Osteoblast (primary cell): Measurements from ENCODE around the gene TMEM18. TPM values are rescaled to one million over a fixed set of nuclear protein-coding genes. Genes with fewer than 3 reads are reported as not detected.
A peak's percentile ranks its signal among the peaks of the same experiment; 100 is the strongest.

ENCODE experiments used
- DNase-seq: peaks from one replicate; pipeline ENCODE4 v3.0.0; 2011; ENCODE audit warnings: low spot score, mixed read lengths; ENCODE audit not compliant: insufficient read length; ENCODE audit errors: missing footprints
- H2AFZ ChIP-seq: 2 replicates; pipeline ENCODE4 v1.6.0; 2011; ENCODE audit warnings: mild to moderate bottlenecking, low read length
- H3K27ac ChIP-seq: 2 replicates; pipeline ENCODE4 v1.5.1; 2011; ENCODE audit warnings: mild to moderate bottlenecking, low read depth, low read length, moderate library complexity
- H3K27me3 ChIP-seq: 2 replicates; pipeline ENCODE4 v1.6.0; 2012; ENCODE audit warnings: mild to moderate bottlenecking, control low read depth, inconsistent platforms, low read length, moderate library complexity; ENCODE audit not compliant: insufficient read depth
- H3K36me3 ChIP-seq: 2 replicates; pipeline ENCODE4 v1.5.1; 2011; ENCODE audit warnings: mild to moderate bottlenecking, low read length, control low read depth, moderate library complexity; ENCODE audit not compliant: insufficient read depth
- H3K4me1 ChIP-seq: 2 replicates; pipeline ENCODE4 v1.5.1; 2011; ENCODE audit warnings: mild to moderate bottlenecking, low read length, control low read depth, moderate library complexity; ENCODE audit not compliant: insufficient read depth
- H3K4me2 ChIP-seq: 2 replicates; pipeline ENCODE4 v1.6.0; 2011; ENCODE audit warnings: mild to moderate bottlenecking, low read length; ENCODE audit not compliant: insufficient read depth
- H3K4me3 ChIP-seq: fragments of 200-600 bp; sonication (generic); 3 replicates; pipeline ENCODE4 v1.5.1; 2012; ENCODE audit warnings: mild to moderate bottlenecking, low read length, inconsistent platforms; ENCODE audit not compliant: insufficient read depth
- H3K79me2 ChIP-seq: 2 replicates; pipeline ENCODE4 v1.6.0; 2012; ENCODE audit warnings: mild to moderate bottlenecking, low read length, control low read depth, inconsistent platforms; ENCODE audit not compliant: insufficient read depth
- H3K9me3 ChIP-seq: 2 replicates; pipeline ENCODE4 v1.5.1; 2011; ENCODE audit warnings: low read depth, low read length, control low read depth
- H4K20me1 ChIP-seq: 2 replicates; pipeline ENCODE4 v1.6.0; 2012; ENCODE audit warnings: mild to moderate bottlenecking, low read length, control low read depth; ENCODE audit not compliant: insufficient read depth
- CTCF ChIP-seq: IDR thresholded peaks from 2 replicates; pipeline ENCODE4 v1.5.1; 2011; ENCODE audit warnings: mild to moderate bottlenecking, low read depth, low read length, moderate library complexity; ENCODE audit errors: extremely low read depth
- total RNA-seq: library from RNA; depleted of rRNA; stranded (reverse); fragments of >200 nt; gene quantifications from 2 replicates; pipeline ENCODE4 v1.2.3, GENCODE V29; 2012

The TMEM18 gene
- total RNA-seq, 1 donor, result 15.9 TPM

DNA sequence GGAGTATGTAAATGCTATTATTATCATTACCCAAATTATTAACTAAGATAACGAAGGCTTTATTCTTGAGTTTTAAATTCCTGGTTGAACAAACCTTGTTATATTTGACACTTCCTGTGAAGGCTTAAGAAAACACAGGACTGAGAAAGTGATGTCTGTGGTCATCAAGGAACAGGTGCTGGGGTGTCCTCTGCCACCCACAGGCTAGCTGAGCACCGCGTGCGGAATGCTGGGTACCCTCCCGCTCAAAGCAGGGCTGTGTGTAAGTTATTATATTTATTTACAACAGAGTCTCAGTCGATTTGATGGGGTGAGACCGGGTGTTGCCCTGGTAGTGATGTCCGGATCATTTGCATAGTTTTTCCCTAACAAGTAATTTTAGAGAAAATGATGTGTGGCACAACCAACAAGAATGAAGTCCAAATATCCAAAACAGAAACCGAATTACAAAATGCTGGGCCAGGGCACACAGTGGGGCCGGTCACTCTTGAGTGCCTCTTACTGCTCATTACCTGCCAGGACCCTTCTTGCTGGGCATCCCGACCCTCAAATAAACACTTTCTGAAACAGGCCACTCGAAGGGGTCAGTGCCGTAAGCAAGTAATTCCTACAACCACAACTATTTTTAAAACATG, 49.2 kb downstream of the TMEM18 start:
- no peak overlapping the region for H2AFZ ChIP-seq
- no peaks in the 10 kb centered on the region for H4K20me1 ChIP-seq
- H3K27me3 ChIP-seq, result no peaks in the 10 kb centered on the region
- H3K9me3 ChIP-seq, result no peaks in the 10 kb centered on the region
- no peak for DNase-seq
- H3K79me2 ChIP-seq, result no peaks in the 10 kb centered on the region
- H3K36me3 ChIP-seq, result no peaks in the 10 kb centered on the region
- no peaks in the 10 kb centered on the region for H3K4me1 ChIP-seq
- H3K27ac ChIP-seq, result no peak overlapping the region
- TF ChIP-seq CTCF, result no peak
- H3K4me3 ChIP-seq, result no peak overlapping the region
- no peak overlapping the region for H3K4me2 ChIP-seq

GRCh38 chr2:627340-627709, 49.9 kb downstream of the TMEM18 start:
- no peak overlapping the region for H3K4me3 ChIP-seq
- no peak overlapping the region for H2AFZ ChIP-seq
- no peaks in the 10 kb centered on the region for H4K20me1 ChIP-seq
- H3K27ac ChIP-seq, result no peak overlapping the region
- no peaks in the 10 kb centered on the region for H3K27me3 ChIP-seq
- no peak overlapping the region for H3K4me2 ChIP-seq
- H3K9me3 ChIP-seq, result no peaks in the 10 kb centered on the region
- no peaks in the 10 kb centered on the region for H3K79me2 ChIP-seq
- no peaks in the 10 kb centered on the region for H3K4me1 ChIP-seq
- no peaks in the 10 kb centered on the region for H3K36me3 ChIP-seq
- TF ChIP-seq CTCF, result no peak
- no peak for DNase-seq

DNA sequence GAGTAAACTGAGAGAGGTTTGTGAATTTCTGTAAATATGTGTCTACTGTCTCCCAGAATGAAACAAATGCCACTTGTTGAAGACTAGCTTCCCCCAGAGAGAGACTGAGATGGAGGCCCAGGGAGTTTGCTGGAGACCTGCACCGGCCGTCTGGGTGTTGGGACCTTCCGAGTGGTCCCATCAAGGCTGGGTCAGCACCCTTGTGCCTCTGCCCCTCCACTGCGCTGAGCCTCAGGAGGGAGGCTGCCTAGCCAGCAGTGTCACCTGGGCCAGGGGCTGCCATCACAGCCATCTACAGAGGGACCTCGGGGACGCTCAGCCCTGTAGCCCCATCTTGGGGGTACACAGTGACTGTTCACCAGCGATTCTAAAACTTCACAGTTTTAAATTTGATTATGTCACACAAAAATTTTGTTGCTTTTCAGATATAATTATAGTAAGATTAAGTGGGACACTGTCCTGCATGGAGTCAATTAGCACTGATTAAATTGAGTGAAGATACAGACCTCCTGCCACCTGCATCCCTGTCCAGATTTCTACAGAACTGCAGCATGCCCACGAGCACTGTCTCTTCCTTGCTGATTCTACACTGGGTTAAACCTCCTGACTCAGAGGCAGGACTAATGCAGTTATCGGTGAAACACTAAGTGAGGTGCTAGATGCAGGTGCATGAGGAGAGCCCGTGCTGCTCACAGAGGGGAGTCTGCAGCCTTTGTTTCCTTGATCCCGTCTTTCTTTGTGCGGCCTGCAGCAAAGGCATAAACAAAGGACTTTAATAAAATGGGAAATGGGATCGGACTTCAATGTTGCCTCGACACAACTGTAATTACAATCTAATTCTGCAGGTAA, 50.5 kb downstream of the TMEM18 start:
- H3K79me2 ChIP-seq, result no peaks in the 10 kb centered on the region
- H3K4me1 ChIP-seq, result no peaks in the 10 kb centered on the region
- no peaks in the 10 kb centered on the region for H4K20me1 ChIP-seq
- H3K9me3 ChIP-seq, result no peaks in the 10 kb centered on the region
- H3K27ac ChIP-seq, result no peak overlapping the region
- H3K27me3 ChIP-seq, result no peaks in the 10 kb centered on the region
- no peaks in the 10 kb centered on the region for H3K36me3 ChIP-seq
- no peak overlapping the region for H2AFZ ChIP-seq
- peak; percentile 80 for DNase-seq
- no peak overlapping the region for H3K4me2 ChIP-seq
- no peak for TF ChIP-seq CTCF
- no peak overlapping the region for H3K4me3 ChIP-seq
